CD4-positive, alpha-beta T cell treated with Interferon gamma for 1 hour (primary cell): ENCODE results near the gene BTNL9.
"Not testable (repeated sequence)": the region's sequence is repeated elsewhere in the genome, so short reads cannot be mapped to it uniquely, and the experiment has no call there.

Source experiments
- DNase-seq: peaks from one replicate; pipeline ENCODE4 v3.0.0-alpha.2; 2020

The BTNL9 gene

GRCh38 chr5:181101030-181101641 is 61.1 kb downstream of the BTNL9 start:
- not testable (repeated sequence) for DNase-seq

- not testable (repeated sequence) for DNase-seq
Measured at GRCh38 chr5:181101930-181102674, 62.0 kb downstream of the BTNL9 start.

GRCh38 chr5:181104259-181104568 is 64.1 kb downstream of the BTNL9 start:
- not testable (repeated sequence) for DNase-seq

GRCh38 chr5:181104606-181105390 is 64.7 kb downstream of the BTNL9 start:
- DNase-seq = not testable (repeated sequence)

GRCh38 chr5:181105391-181106025 is 65.4 kb downstream of the BTNL9 start:
- DNase-seq = no peak

GRCh38 chr5:181107699-181108098 is 67.6 kb downstream of the BTNL9 start:
- no peak for DNase-seq

- DNase-seq = no peak
Measured at GRCh38 chr5:181108578-181109165, 68.6 kb downstream of the BTNL9 start.

GRCh38 chr5:181109489-181110013 is 69.5 kb downstream of the BTNL9 start:
- no peak for DNase-seq

GRCh38 chr5:181111010-181111409 is 70.9 kb downstream of the BTNL9 start:
- no peak for DNase-seq
